Measurements from ENCODE around the gene AGBL3.

DNA sequence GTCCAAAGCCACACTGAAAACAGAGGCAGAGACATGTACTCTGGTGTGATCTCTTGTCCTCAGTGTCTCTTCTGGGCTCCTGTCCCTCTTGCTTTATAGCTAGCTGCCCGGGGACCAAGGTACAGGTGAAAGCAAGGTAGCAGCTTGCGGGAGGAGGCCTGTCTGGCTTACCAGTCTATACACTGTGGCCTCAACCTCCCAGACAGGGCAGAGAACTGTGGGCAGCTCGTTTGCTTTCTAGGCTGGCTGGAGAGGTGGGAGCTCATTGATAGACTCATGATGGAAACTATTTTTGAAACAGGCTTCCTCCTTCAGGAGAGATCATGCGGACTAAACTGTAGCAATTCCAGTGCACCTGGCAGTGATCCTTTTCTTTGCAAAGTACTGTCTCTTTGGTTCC lies 179.6 kb downstream of the AGBL3 start:
- TF ChIP-seq, protein P1, sequence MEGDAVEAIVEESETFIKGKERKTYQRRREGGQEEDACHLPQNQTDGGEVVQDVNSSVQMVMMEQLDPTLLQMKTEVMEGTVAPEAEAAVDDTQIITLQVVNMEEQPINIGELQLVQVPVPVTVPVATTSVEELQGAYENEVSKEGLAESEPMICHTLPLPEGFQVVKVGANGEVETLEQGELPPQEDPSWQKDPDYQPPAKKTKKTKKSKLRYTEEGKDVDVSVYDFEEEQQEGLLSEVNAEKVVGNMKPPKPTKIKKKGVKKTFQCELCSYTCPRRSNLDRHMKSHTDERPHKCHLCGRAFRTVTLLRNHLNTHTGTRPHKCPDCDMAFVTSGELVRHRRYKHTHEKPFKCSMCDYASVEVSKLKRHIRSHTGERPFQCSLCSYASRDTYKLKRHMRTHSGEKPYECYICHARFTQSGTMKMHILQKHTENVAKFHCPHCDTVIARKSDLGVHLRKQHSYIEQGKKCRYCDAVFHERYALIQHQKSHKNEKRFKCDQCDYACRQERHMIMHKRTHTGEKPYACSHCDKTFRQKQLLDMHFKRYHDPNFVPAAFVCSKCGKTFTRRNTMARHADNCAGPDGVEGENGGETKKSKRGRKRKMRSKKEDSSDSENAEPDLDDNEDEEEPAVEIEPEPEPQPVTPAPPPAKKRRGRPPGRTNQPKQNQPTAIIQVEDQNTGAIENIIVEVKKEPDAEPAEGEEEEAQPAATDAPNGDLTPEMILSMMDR (IDR thresholded peaks at IDR 0.05; ENCODE audit: low read length): no peak
- TF ChIP-seq EZH2phosphoT487 (IDR thresholded peaks at IDR 0.05; ENCODE audit: low read length) (no peak), EZH2 (optimal IDR thresholded peaks at IDR 0.05; ENCODE audit: low read depth, low read length) (no peak)

Data from MM.1S (cell line).